ENCODE measurements around the gene C3orf22.

The C3orf22 gene

GRCh38 chr3:126556637-126557414 is 1.9 kb downstream of the C3orf22 start:
- no peak for DNase-seq (ENCODE audit: low read depth in 1 of 2, low spot score in 1 of 2)

GRCh38 chr3:126555795-126556636 is 2.7 kb downstream of the C3orf22 start:
- DNase-seq (ENCODE audit: low read depth in 1 of 2, low spot score in 1 of 2): no peak

- DNase-seq (ENCODE audit: low read depth in 1 of 2, low spot score in 1 of 2): no peak
These were observed 3.9 kb downstream of the C3orf22 start for GRCh38 chr3:126554560-126555525.

GRCh38 chr3:126553284-126554084 is 5.2 kb downstream of the C3orf22 start:
- no peak for DNase-seq (ENCODE audit: low read depth in 1 of 2, low spot score in 1 of 2)

- no peak for DNase-seq (ENCODE audit: low read depth in 1 of 2, low spot score in 1 of 2)
These were observed 5.9 kb downstream of the C3orf22 start for GRCh38 chr3:126552688-126553283.

GRCh38 chr3:126551839-126552687 is 6.7 kb downstream of the C3orf22 start:
- no peak for DNase-seq (ENCODE audit: low read depth in 1 of 2, low spot score in 1 of 2)

GRCh38 chr3:126551121-126551838 is 7.5 kb downstream of the C3orf22 start:
- no peak for DNase-seq (ENCODE audit: low read depth in 1 of 2, low spot score in 1 of 2)

- DNase-seq (ENCODE audit: low read depth in 1 of 2, low spot score in 1 of 2): no peak
These were observed 8.2 kb downstream of the C3orf22 start for GRCh38 chr3:126550488-126551051.

- DNase-seq (ENCODE audit: low read depth in 1 of 2, low spot score in 1 of 2): no peak
These were observed 8.8 kb downstream of the C3orf22 start for GRCh38 chr3:126549861-126550487.

- no peak for DNase-seq (ENCODE audit: low read depth in 1 of 2, low spot score in 1 of 2)
These were observed 9.9 kb downstream of the C3orf22 start for GRCh38 chr3:126548556-126549466.

GRCh38 chr3:126547721-126548120 is 11.0 kb downstream of the C3orf22 start:
- DNase-seq (ENCODE audit: low read depth in 1 of 2, low spot score in 1 of 2): no peak

- DNase-seq (ENCODE audit: low read depth in 1 of 2, low spot score in 1 of 2): no peak
These were observed 12.0 kb downstream of the C3orf22 start for GRCh38 chr3:126546549-126547239.

GRCh38 chr3:126546013-126546412 is 12.7 kb downstream of the C3orf22 start:
- DNase-seq (ENCODE audit: low read depth in 1 of 2, low spot score in 1 of 2): no peak

GRCh38 chr3:126545544-126545943 is 13.2 kb downstream of the C3orf22 start:
- no peak for DNase-seq (ENCODE audit: low read depth in 1 of 2, low spot score in 1 of 2)

- DNase-seq (ENCODE audit: low read depth in 1 of 2, low spot score in 1 of 2): no peak
These were observed 14.0 kb downstream of the C3orf22 start for GRCh38 chr3:126544596-126545281.

Data from activated CD4-positive, alpha-beta T cell treated with anti-CD3 and anti-CD28 coated beads, Interleukin-2, amount 50 U/mL, for 24 hours (primary cell).